Endodermal cell (in vitro differentiated cells): ENCODE data around the gene OR2T6. TPM values are rescaled to one million over a fixed set of nuclear protein-coding genes. Genes with fewer than 3 reads are reported as not detected.
"Not testable (repeated sequence)": the region's sequence is repeated elsewhere in the genome, so short reads cannot be mapped to it uniquely, and the experiment has no call there.

Experiments used
- DNase-seq: peaks from one replicate; pipeline ENCODE4 v3.0.0-alpha.2; 2017
- H3K27ac ChIP-seq: 2 replicates; pipeline ENCODE4 v1.5.1; 2013; ENCODE audit warnings: mild to moderate bottlenecking, low read depth, low read length, moderate library complexity
- H3K27me3 ChIP-seq: 2 replicates; pipeline ENCODE4 v1.6.1; 2013; ENCODE audit warnings: mild to moderate bottlenecking, low read length, moderate library complexity; ENCODE audit not compliant: insufficient read depth, control insufficient read depth, poor library complexity, severe bottlenecking
- H3K36me3 ChIP-seq: 2 replicates; pipeline ENCODE4 v1.7.0; 2013; ENCODE audit warnings: mild to moderate bottlenecking, low read length, moderate library complexity; ENCODE audit not compliant: control insufficient read depth, insufficient read depth
- H3K4me1 ChIP-seq: one replicate; pipeline ENCODE4 v1.7.0; 2013; ENCODE audit warnings: low read length; ENCODE audit not compliant: control insufficient read depth, insufficient read depth
- H3K4me3 ChIP-seq: 2 replicates; pipeline ENCODE4 v1.5.1; 2013; ENCODE audit warnings: mild to moderate bottlenecking, low read length, moderate library complexity
- H3K9ac ChIP-seq: 2 replicates; pipeline ENCODE4 v1.6.1; 2013; ENCODE audit warnings: mild to moderate bottlenecking, low read length, moderate library complexity; ENCODE audit not compliant: poor library complexity, severe bottlenecking; ENCODE audit errors: extremely low read depth
- H3K9me3 ChIP-seq: 2 replicates; pipeline ENCODE4 v1.6.1; 2013; ENCODE audit warnings: mild to moderate bottlenecking, low read length, moderate library complexity; ENCODE audit not compliant: control insufficient read depth
- H3K27ac Mint-ChIP-seq: 2 replicates; pipeline ENCODE4 v1.8.0; 2020; ENCODE audit warnings: mixed read lengths
- H3K27me3 Mint-ChIP-seq: 2 replicates; pipeline ENCODE4 v1.8.0; 2021; ENCODE audit warnings: mild to moderate bottlenecking, mixed read lengths; ENCODE audit not compliant: insufficient read depth
- H3K36me3 Mint-ChIP-seq: 2 replicates; pipeline ENCODE4 v1.8.0; 2020; ENCODE audit warnings: low read depth, mixed read lengths
- H3K4me1 Mint-ChIP-seq: 2 replicates; pipeline ENCODE4 v1.8.0; 2020; ENCODE audit warnings: mixed read lengths
- H3K4me3 Mint-ChIP-seq: 2 replicates; pipeline ENCODE4 v1.8.0; 2020; ENCODE audit warnings: mild to moderate bottlenecking, moderate library complexity, mixed read lengths
- H3K9me3 Mint-ChIP-seq: 2 replicates; pipeline ENCODE4 v1.8.0; 2020; ENCODE audit warnings: mild to moderate bottlenecking, mixed read lengths
- WGBS, 2 experiments: methylation state at CpG; one replicate each; pipeline versions ENCODE4 v1.1.5 to v1.1.7; 2013; ENCODE audit warnings: missing lambda C conversion rate in 2 of 2, mixed read lengths in 1 of 2; ENCODE audit not compliant: insufficient coverage in 1 of 2, insufficient read length in 1 of 2; 5-methylcytosine and 5-hydroxymethylcytosine counted together
- total RNA-seq, 2 donors: library from RNA; stranded (reverse); fragmentation: NEBNext Ultra II Directional in 1 of 2; extraction: Animal tissue kit (Norgen Biotek cat#: 25700) in 1 of 2; gene quantifications; 2 replicates in 1 of 2; 3 replicates in 1 of 2; pipeline ENCODE4 v1.2.1, GENCODE V29; 2021

OR2T6 gene
- total RNA-seq, 2 donors from 2014 or later, result not detected

DNA sequence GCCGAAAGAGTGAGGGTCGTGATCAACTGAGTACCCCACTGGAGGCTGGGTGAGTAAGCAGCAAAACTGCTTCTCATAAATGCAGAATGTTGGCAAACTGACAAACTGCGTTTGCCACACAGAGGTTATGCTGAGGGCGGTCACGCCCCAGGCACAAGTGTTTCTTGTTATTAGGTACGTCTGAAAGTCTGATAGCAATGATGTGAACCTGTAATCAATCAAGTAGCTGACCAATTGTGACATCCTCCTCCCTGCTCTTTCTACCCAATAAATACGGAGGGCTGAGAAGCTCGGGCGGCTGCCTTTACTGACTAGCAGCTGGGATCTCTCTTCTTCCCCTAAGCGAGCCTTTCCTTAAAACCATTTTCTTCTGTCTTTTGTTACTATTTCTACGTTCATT, 56.1 kb downstream of the OR2T6 start:
- not testable (repeated sequence) for H3K4me1 Mint-ChIP-seq, H3K4me1 ChIP-seq, H3K27me3 ChIP-seq, H3K27ac ChIP-seq, H3K27ac Mint-ChIP-seq, H3K36me3 Mint-ChIP-seq, H3K36me3 ChIP-seq, DNase-seq, H3K27me3 Mint-ChIP-seq, H3K4me3 ChIP-seq, H3K9ac ChIP-seq, H3K4me3 Mint-ChIP-seq
- H3K9me3 ChIP-seq, result peaks cover 35% of the 10 kb centered on the region
- 75% methylated on average over 10 of the region's 11 CpGs; no CpG with 5 or more reads in 1 of the 2 experiments for WGBS, 2 experiments
- peaks cover 62% of the 10 kb centered on the region for H3K9me3 Mint-ChIP-seq

DNA sequence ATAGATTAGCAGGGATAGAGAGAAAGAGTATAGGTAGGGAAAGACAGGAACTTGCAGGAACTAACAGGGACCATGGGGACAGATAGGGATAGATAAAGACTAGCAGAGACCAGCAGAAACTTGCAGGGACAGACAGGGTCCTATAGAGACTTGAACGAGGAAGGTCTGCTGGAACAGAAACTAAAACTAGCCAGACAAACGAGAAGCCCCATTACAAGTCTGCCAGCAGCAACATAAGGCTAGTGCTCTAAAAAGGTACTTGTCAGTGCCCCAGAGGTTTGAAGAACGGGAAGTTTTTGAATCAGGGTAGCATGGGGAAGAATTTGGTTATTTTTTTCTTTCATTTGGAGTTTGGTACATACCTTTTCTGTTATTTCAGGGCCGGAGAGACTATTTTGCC, 56.7 kb downstream of the OR2T6 start:
- not testable (repeated sequence) for H3K4me3 Mint-ChIP-seq, H3K27me3 ChIP-seq, H3K4me1 ChIP-seq, H3K4me3 ChIP-seq, H3K36me3 ChIP-seq, H3K9ac ChIP-seq, H3K27ac Mint-ChIP-seq, H3K27ac ChIP-seq, H3K4me1 Mint-ChIP-seq, H3K36me3 Mint-ChIP-seq, DNase-seq, H3K27me3 Mint-ChIP-seq
- H3K9me3 Mint-ChIP-seq, result peaks cover 56% of the 10 kb centered on the region
- peaks cover 32% of the 10 kb centered on the region for H3K9me3 ChIP-seq
- 50 to 75% methylated on average over 2 to 3 of the region's 4 CpGs for WGBS, 2 experiments

DNA sequence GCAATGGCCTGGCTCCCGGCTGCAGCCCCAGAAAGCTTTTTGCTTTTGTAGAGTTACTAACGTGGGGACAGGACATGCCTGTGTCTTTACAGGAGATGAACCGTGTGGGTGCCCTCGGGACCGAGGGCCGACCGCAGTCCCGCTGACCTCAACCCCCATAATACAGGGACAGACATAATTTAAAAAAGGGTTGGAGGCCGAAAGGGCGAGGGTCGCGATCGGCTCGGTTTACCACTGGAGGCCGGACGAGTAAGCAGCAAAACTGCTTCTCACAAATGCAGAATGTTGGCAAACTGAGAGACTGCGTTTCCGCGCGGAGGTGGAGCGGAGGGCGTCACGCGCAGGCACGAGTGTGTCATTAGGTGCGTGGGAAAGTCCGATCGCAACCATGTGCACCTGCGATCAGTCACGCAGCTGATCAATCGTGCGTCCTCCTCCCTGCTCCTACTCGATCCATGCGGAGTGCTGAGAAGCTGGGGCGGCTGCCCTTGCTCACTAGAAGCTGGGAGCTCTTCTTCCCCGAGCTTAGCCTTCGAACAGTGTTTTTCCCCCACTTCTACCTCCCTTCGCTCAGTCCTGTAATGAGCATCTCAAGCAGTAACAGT, 58.4 kb downstream of the OR2T6 start:
- not testable (repeated sequence) for H3K4me1 ChIP-seq, H3K36me3 ChIP-seq, H3K27ac Mint-ChIP-seq, H3K36me3 Mint-ChIP-seq, H3K27me3 ChIP-seq, DNase-seq, H3K4me1 Mint-ChIP-seq, H3K4me3 Mint-ChIP-seq, H3K4me3 ChIP-seq, H3K9ac ChIP-seq, H3K27ac ChIP-seq, H3K27me3 Mint-ChIP-seq
- 80 to 91% methylated on average over 2 to 29 of the region's 38 CpGs for WGBS, 2 experiments
- peaks cover 32% of the 10 kb centered on the region for H3K9me3 ChIP-seq
- H3K9me3 Mint-ChIP-seq, result peaks cover 51% of the 10 kb centered on the region

DNA sequence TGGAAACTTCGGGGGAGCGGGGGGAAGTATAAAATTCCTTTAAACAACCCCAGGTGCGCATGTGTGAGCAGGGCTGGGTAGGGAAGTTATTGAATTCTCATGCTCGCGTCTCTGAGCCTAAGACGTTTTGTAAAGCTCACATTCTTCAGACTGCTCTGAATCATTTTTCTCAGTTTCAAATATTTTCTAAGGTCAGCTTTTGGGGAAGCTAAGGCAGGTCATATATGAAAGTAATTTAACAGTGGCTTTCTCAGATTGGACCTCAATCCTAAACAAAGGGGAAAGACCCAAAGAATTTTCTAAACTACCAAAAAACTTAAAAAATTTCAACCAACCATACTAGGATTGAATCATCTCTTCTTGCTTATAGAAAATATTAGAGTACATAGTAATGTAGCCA, 59.4 kb downstream of the OR2T6 start:
- H3K4me1 ChIP-seq, H3K27ac ChIP-seq, H3K36me3 ChIP-seq, H3K27me3 ChIP-seq, DNase-seq, H3K27ac Mint-ChIP-seq, H3K27me3 Mint-ChIP-seq, H3K36me3 Mint-ChIP-seq, H3K4me3 ChIP-seq, H3K4me3 Mint-ChIP-seq, H3K9ac ChIP-seq, H3K4me1 Mint-ChIP-seq: not testable (repeated sequence)
- H3K9me3 Mint-ChIP-seq, result peaks cover 52% of the 10 kb centered on the region
- 87% methylated on average over 3 of the region's 6 CpGs; no CpG with 5 or more reads in 1 of the 2 experiments for WGBS, 2 experiments
- peaks cover 38% of the 10 kb centered on the region for H3K9me3 ChIP-seq

DNA sequence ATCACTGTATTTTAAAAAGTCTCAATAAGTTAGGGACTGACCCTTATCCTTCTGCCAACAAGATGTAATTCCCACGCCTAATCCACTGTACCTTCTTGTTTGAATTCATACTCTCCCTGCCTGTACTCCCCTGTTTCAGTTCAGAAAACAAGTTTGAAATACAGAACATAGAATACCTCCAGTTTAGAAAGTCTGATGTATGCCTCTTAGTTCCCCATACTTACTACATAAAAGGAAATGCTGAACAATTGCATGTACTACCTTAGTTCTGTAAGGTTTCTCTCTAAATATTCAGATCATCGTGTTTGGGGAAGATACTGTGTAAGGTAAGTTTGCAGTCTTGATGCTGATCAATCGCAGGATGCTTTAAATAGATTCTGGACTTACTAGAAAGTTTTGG, 60.8 kb downstream of the OR2T6 start:
- H3K27ac Mint-ChIP-seq, H3K4me3 ChIP-seq, H3K4me3 Mint-ChIP-seq, H3K36me3 ChIP-seq, H3K36me3 Mint-ChIP-seq, H3K4me1 ChIP-seq, H3K4me1 Mint-ChIP-seq, H3K27ac ChIP-seq, H3K27me3 ChIP-seq, DNase-seq, H3K27me3 Mint-ChIP-seq, H3K9ac ChIP-seq: not testable (repeated sequence)
- H3K9me3 ChIP-seq, result peaks cover 36% of the 10 kb centered on the region
- peaks cover 53% of the 10 kb centered on the region for H3K9me3 Mint-ChIP-seq
- 50 to 55% methylated on average over 1 to 2 of the region's 3 CpGs for WGBS, 2 experiments

DNA sequence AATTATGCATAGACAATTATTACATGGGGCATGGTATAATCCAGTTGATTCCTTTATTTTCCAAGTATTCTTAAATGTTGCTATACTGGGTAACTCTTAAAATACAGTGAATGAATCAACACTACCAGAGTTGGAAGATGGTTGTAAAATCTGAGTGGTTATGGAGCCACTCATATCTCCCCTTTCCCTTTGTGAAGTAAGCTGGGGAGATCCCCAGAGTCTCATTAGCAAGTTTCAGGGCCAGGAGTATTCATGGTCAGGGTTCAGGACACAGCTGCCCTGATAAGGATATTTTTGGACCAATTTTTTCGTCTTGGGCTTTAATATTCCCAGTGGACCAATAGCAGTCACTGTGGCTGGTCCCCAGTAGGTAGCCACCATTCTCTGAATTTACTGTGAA, 63.1 kb downstream of the OR2T6 start:
- H3K9me3 ChIP-seq, result peaks cover 25% of the 10 kb centered on the region
- H3K4me3 ChIP-seq, H3K27ac ChIP-seq, H3K4me1 Mint-ChIP-seq, H3K36me3 Mint-ChIP-seq, H3K9ac ChIP-seq, H3K4me1 ChIP-seq, H3K27me3 Mint-ChIP-seq, DNase-seq, H3K36me3 ChIP-seq, H3K27ac Mint-ChIP-seq, H3K27me3 ChIP-seq, H3K4me3 Mint-ChIP-seq: not testable (repeated sequence)
- WGBS, 2 experiments, result 50% methylated on average over 1 of the region's 1 CpG; no CpG with 5 or more reads in 1 of the 2 experiments
- H3K9me3 Mint-ChIP-seq, result peaks cover 56% of the 10 kb centered on the region

DNA sequence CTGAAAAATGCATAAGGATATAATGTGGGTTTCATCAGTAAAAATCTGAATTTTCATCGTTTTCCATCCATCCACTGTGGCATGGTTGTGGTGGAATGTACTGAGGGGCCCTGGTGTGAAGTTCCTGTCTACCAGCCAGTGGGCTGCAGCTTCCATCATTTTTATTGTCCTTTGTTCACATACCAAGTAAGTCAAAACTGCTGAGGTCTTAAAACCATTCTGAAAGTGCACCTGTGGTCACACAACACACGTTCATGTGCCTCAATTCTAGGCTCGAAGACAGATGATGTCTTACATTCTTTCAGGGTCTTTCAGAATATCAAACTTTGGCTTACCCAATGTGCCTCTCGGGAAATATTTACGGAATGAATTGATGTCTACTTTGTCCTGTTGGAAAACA, 63.7 kb downstream of the OR2T6 start:
- not testable (repeated sequence) for H3K36me3 ChIP-seq

More for the DNA sequence above, 63.7 kb downstream of the OR2T6 start:
- not testable (repeated sequence) for H3K27me3 ChIP-seq, H3K36me3 Mint-ChIP-seq, H3K27ac ChIP-seq, H3K4me1 ChIP-seq, H3K4me3 ChIP-seq, DNase-seq, H3K27ac Mint-ChIP-seq, H3K27me3 Mint-ChIP-seq, H3K4me3 Mint-ChIP-seq, H3K9ac ChIP-seq, H3K4me1 Mint-ChIP-seq
- peaks cover 60% of the 10 kb centered on the region for H3K9me3 Mint-ChIP-seq
- WGBS, 2 experiments, result 60 to 71% methylated on average over 4 to 5 of the region's 5 CpGs
- peaks cover 29% of the 10 kb centered on the region for H3K9me3 ChIP-seq
